ENCODE data around the gene TMEM63C. TPM values are rescaled to one million over a fixed set of nuclear protein-coding genes. Genes with fewer than 3 reads are reported as not detected.

The TMEM63C gene
- total and polyA plus RNA-seq, 2 experiments from 2014 or later = 0.36 to 1.1 TPM

DNA sequence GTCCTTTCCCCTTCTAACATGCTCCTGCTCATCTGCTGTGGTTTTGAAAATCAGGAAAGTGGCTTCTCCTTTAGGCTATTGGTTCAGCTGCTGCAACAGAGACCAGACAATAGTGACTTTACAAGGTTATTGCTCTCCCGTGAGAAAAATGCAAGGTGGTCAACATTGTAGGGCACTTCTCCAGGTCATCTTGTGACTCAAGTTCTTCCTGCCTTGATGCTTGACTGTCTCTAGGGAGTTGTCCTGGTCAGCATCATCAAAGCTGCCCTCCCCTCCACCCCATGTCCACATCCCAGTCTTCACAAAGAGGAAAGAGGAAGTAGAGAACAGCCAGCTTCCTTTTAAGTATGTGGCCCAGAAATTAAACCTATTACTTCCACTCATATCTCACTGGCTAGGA, 3.9 kb upstream of the TMEM63C start:
- H3K36me3 ChIP-seq = no peaks in the 10 kb centered on the region
- no peak overlapping the region for H3K4me3 ChIP-seq
- no peak for DNase-seq (ENCODE audit: low read depth in 1 of 2, low spot score in 1 of 2)
- H3K9me3 ChIP-seq (ENCODE audit: low read depth) = no peaks in the 10 kb centered on the region
- no peaks in the 10 kb centered on the region for H3K4me1 ChIP-seq (ENCODE audit: low read depth)
- peaks cover 12% of the 10 kb centered on the region for H3K27me3 ChIP-seq
- H3K27ac ChIP-seq = no peak overlapping the region
- TF ChIP-seq, protein P1, sequence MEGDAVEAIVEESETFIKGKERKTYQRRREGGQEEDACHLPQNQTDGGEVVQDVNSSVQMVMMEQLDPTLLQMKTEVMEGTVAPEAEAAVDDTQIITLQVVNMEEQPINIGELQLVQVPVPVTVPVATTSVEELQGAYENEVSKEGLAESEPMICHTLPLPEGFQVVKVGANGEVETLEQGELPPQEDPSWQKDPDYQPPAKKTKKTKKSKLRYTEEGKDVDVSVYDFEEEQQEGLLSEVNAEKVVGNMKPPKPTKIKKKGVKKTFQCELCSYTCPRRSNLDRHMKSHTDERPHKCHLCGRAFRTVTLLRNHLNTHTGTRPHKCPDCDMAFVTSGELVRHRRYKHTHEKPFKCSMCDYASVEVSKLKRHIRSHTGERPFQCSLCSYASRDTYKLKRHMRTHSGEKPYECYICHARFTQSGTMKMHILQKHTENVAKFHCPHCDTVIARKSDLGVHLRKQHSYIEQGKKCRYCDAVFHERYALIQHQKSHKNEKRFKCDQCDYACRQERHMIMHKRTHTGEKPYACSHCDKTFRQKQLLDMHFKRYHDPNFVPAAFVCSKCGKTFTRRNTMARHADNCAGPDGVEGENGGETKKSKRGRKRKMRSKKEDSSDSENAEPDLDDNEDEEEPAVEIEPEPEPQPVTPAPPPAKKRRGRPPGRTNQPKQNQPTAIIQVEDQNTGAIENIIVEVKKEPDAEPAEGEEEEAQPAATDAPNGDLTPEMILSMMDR (IDR thresholded peaks at IDR 0.05; ENCODE audit: low read depth, low read length) = no peak

DNA sequence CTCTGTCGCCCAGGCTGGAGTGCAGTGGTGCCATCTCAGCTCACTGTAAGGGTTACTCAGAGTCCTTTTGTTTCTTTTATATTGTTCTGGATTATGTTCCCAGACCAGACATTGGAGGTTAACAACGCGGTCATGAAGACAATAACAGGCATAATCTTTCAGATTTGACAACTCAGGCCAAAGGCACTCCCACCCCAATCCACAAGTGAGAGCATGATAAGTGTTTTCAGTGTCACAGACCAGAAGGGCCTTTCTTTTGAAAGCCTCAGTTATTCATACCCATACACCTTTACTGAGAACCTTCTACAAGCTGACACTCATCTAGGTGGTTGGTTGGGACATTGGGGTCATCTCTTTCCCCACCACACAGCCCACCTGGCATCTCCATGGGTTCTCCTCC, 2.9 kb upstream of the TMEM63C start:
- Histone ChIP-seq H3K4me3 (no peak overlapping the region), H3K27ac (no peak overlapping the region), H3K4me1 (ENCODE audit: low read depth) (no peaks in the 10 kb centered on the region), H3K36me3 (no peaks in the 10 kb centered on the region), H3K27me3 (peaks cover 17% of the 10 kb centered on the region), H3K9me3 (ENCODE audit: low read depth) (no peaks in the 10 kb centered on the region)
- TF ChIP-seq, protein P1 (IDR thresholded peaks at IDR 0.05; ENCODE audit: low read depth, low read length) = no peak
- DNase-seq (ENCODE audit: low read depth in 1 of 2, low spot score in 1 of 2) = no peak

DNA sequence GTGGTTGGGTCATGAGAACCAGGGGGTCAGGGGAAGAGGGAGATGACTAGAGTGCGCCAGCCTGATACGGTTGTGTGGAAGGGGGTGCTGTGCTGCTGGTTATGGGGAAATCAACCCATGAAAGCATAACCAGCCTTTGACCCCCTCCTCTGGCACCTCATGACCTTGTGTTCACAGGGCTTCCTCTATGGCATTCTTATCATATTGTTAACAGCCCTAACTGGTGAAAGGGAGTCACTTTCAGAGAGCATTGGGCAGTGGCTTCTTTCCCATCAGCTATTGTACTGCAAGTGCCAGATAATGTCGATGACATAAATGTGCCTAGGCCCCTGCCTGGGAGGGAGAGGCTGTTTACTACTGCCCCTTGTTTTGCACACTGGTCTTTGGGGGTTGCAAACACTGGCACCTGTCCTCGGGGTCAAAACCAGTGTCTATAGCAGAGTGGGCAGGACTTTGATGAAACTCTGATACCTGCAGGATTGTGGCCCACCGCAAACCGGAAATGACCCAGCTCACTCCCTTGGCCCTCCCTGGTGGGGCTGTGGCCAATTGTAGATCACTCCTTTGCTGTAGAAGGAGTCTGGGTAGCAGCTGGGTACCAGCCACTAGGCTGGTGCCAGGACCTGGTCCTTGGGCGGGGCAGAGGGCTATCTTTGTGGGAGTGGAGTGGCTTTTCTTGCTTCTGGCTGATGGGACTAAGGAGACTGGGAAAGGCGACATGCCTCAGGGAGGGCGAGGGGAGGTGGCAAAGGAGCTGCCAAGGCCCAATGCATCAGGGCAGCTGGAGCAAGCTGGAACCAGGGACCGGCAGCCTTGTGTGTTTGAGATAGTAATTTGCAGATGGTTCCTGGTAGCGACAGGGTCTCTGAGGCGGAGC, 634 bp upstream of the TMEM63C start:
- H3K36me3 ChIP-seq = no peaks in the 10 kb centered on the region
- H3K9me3 ChIP-seq (ENCODE audit: low read depth) = no peaks in the 10 kb centered on the region
- H3K27me3 ChIP-seq = peaks cover 15% of the 10 kb centered on the region
- TF ChIP-seq, protein P1 (IDR thresholded peaks at IDR 0.05; ENCODE audit: low read depth, low read length) = no peak
- no peak for DNase-seq (ENCODE audit: low read depth in 1 of 2, low spot score in 1 of 2)
- peak overlapping the region; percentile 37 for H3K4me3 ChIP-seq
- no peak overlapping the region for H3K27ac ChIP-seq
- H3K4me1 ChIP-seq (ENCODE audit: low read depth) = no peaks in the 10 kb centered on the region

DNA sequence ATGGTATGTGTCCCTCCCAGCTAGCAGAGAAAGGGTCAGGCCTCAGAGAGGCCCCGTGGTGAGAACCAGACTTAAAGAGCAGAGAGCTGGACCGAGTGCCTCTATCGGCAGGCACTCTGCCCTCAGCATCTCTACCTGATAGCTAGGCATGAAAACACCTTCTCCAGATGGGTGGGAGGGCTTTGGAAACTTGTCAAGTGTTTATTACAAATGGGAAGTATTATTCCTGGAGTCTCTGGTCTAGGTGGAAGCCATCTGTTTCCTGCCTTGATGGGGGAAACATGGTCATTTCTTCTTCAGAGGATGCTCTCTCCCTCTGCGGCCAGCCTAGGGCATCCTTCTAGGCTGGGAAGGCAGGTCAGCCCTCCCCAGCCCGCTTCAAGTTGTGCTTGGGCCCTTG, 2.3 kb downstream of the TMEM63C start:
- Histone ChIP-seq H3K4me3 (no peak overlapping the region), H3K4me1 (ENCODE audit: low read depth) (peaks cover 7% of the 10 kb centered on the region), H3K27ac (no peak overlapping the region), H3K27me3 (peaks cover 11% of the 10 kb centered on the region), H3K36me3 (no peaks in the 10 kb centered on the region), H3K9me3 (ENCODE audit: low read depth) (no peaks in the 10 kb centered on the region)
- TF ChIP-seq, protein P1 (IDR thresholded peaks at IDR 0.05; ENCODE audit: low read depth, low read length) = no peak
- no peak for DNase-seq (ENCODE audit: low read depth in 1 of 2, low spot score in 1 of 2)

DNA sequence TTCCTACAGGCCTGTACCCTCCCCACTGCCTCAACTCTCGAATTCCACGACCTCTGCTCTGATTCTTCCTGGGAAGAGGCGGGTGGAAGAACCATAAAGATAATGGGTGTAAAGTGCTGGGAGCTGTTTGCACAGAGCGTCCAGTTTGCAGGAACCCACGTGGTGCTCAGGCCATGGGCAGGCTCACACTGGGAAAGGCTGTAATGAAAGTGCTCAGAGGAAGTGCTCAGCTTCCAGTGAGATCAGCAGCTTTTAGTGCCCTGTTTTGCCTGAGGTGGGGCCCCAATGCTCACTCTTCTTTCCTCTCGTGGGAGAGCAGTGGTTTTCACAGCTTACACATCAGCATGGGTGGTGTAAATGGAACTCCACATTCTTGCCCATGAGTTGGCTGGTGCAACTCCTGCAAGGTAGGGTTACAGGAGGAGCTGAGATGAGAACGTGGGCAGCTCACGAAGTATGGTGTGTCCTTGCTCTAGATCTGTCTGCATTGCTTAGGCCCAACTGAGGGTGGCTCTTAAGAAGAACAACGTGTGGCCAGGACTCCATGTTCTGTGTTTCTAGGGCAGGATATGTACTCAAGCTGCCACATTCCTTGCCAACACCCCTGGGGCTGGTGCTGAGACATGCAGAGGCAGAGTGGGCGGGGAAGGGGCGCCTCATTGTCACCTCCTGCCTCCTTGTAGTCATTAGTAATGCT, 2.9 kb downstream of the TMEM63C start:
- peaks cover 11% of the 10 kb centered on the region for H3K27me3 ChIP-seq
- peaks cover 7% of the 10 kb centered on the region for H3K4me1 ChIP-seq (ENCODE audit: low read depth)
- H3K4me3 ChIP-seq = no peak overlapping the region
- DNase-seq (ENCODE audit: low read depth in 1 of 2, low spot score in 1 of 2) = no peak
- no peaks in the 10 kb centered on the region for H3K9me3 ChIP-seq (ENCODE audit: low read depth)
- no peaks in the 10 kb centered on the region for H3K36me3 ChIP-seq
- no peak overlapping the region for H3K27ac ChIP-seq
- TF ChIP-seq, protein P1 (IDR thresholded peaks at IDR 0.05; ENCODE audit: low read depth, low read length) = no peak
